HTERT RPE-1 (cell line): ENCODE data around the gene RASAL2.
"Not testable (repeated sequence)": the region's sequence is repeated elsewhere in the genome, so short reads cannot be mapped to it uniquely, and the experiment has no call there.

Experiments used
- in situ Hi-C: fragments of 300-500 bp; cut with MboI; formaldehyde crosslinking; loops from 4 replicates; pipeline ENCODE4 v1.14.3; 2020; ENCODE audit warnings: low sequenced_read_pairs

The RASAL2 gene

GRCh38 chr1:178220094-178220493, 126.2 kb downstream of the RASAL2 start:
- in situ Hi-C loops, result no loop called here

GRCh38 chr1:178223289-178223688, 129.4 kb downstream of the RASAL2 start:
- in situ Hi-C loops, result no loop called here

- in situ Hi-C loops, result no loop called here
These were observed 130.5 kb downstream of the RASAL2 start for GRCh38 chr1:178224358-178224757.

GRCh38 chr1:178230881-178231409, 137.0 kb downstream of the RASAL2 start:
- in situ Hi-C loops, result no loop called here

GRCh38 chr1:178232108-178232507, 138.2 kb downstream of the RASAL2 start:
- in situ Hi-C loops, result no loop called here

- in situ Hi-C loops, result no loop called here
These were observed 139.0 kb downstream of the RASAL2 start for GRCh38 chr1:178232949-178233348.

GRCh38 chr1:178237121-178237520, 143.2 kb downstream of the RASAL2 start:
- in situ Hi-C loops, result no loop called here

- in situ Hi-C loops, result no loop called here
These were observed 145.0 kb downstream of the RASAL2 start for GRCh38 chr1:178238722-178239510.

- in situ Hi-C loops, result no loop called here
These were observed 147.2 kb downstream of the RASAL2 start for GRCh38 chr1:178241057-178241456.

GRCh38 chr1:178241837-178242236, 147.9 kb downstream of the RASAL2 start:
- in situ Hi-C loops, result no loop called here

- in situ Hi-C loops, result no loop called here
These were observed 149.2 kb downstream of the RASAL2 start for GRCh38 chr1:178243119-178243518.

- in situ Hi-C loops, result no loop called here
These were observed 150.0 kb downstream of the RASAL2 start for GRCh38 chr1:178243890-178244289.

GRCh38 chr1:178248284-178248683, 154.4 kb downstream of the RASAL2 start:
- in situ Hi-C loops, result not testable (repeated sequence)

- in situ Hi-C loops, result not testable (repeated sequence)
These were observed 159.7 kb downstream of the RASAL2 start for GRCh38 chr1:178253581-178253980.

GRCh38 chr1:178254433-178254832, 160.5 kb downstream of the RASAL2 start:
- in situ Hi-C loops, result no loop called here

GRCh38 chr1:178258536-178258935, 164.6 kb downstream of the RASAL2 start:
- in situ Hi-C loops, result no loop called here

- in situ Hi-C loops, result no loop called here
These were observed 168.2 kb downstream of the RASAL2 start for GRCh38 chr1:178262120-178262500.

GRCh38 chr1:178263341-178263740, 169.4 kb downstream of the RASAL2 start:
- in situ Hi-C loops, result no loop called here

- in situ Hi-C loops, result no loop called here
These were observed 172.2 kb downstream of the RASAL2 start for GRCh38 chr1:178266113-178266512.

- in situ Hi-C loops, result no loop called here
These were observed 172.7 kb downstream of the RASAL2 start for GRCh38 chr1:178266619-178267066.

- in situ Hi-C loops, result no loop called here
These were observed 173.8 kb downstream of the RASAL2 start for GRCh38 chr1:178267646-178268094.

GRCh38 chr1:178271471-178271870, 177.6 kb downstream of the RASAL2 start:
- in situ Hi-C loops, result no loop called here
